GM19324 (cell line): Measurements from ENCODE around the gene DDX24.
"Not testable (repeated sequence)": the region's sequence is repeated elsewhere in the genome, so short reads cannot be mapped to it uniquely, and the experiment has no call there.

Experiments used
- ATAC-seq: cut with Tn5 transposase; IDR thresholded peaks from one replicate; pipeline ENCODE4 v1.9.1; 2021; ENCODE audit warnings: mild to moderate bottlenecking, moderate library complexity; ENCODE audit not compliant: unreplicated experiment, low FRiP score

The DDX24 gene

DNA sequence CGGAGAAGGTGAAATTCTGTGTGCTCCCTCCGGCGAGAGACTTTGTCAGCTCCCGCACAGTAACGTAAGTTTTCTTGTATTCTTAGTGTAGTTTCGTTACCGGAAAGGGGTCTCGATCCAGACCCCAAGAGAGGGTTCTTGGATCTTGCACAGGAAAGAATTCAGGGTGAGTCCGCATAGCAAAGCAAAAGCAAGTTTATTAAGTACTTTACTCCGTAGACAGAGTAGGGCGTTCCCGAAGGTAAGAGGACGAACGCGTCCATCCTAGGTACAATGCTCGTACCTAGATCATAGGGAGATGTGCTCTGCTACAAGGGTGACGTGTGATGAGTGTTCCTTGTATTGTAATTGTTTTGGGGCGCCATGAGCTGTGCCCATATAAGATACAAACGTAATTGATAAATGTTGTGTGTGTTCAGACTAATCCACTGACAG is 401 bp upstream of the DDX24 start:
- peak; percentile 24 for ATAC-seq

DNA sequence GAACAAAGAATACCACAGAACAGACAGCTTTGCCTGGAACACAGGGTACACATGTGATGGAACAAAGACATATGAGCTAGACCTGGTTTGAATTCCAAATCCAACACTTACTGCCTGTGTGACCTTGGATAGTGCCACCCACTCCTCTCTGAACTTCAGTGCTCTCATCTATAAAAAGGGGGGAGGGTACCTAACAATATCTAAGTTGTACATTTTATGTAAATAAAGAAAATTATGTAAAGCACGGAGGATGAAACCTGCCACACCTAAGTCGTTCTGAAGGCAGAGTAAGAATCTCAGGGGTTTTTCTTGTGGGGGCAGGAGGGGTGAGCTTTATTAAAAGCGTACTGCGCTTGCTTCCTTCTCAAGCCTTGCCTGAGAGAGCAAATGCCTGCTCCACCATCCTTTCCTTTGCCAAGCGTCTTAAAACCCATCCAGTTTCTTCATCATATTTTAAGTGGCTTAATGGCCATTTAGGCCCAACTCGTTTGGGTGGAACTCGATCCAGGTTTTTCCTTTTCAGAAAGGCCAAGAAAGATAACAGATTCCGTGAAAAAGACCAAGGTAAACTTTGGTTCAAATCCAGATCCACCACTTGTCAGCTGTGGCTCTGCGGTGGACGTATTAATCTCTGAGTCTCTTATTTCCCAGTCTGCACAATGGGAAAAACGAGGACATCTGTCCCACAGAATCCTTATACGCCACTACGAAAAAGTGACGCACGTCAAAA is 946 bp downstream of the DDX24 start:
- ATAC-seq, result no peak

DNA sequence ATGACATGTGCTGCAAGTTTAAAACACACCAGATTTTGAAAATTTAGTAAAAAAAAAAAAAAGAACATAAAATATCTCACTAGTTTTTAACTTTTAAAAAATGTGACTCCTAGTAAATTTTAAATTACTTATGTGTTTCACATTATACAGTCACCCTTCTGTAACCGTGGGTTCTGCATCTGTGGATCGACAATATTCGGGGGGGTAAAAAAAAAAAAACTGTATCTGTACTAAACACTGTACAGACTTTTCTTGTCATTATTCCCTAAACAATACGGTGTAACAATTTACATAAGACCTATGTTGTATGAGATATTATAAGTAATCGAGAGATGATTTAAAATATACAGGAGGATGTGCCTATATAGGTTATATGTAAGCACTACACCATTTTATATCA is 3.2 kb downstream of the DDX24 start:
- ATAC-seq, result no peak

DNA sequence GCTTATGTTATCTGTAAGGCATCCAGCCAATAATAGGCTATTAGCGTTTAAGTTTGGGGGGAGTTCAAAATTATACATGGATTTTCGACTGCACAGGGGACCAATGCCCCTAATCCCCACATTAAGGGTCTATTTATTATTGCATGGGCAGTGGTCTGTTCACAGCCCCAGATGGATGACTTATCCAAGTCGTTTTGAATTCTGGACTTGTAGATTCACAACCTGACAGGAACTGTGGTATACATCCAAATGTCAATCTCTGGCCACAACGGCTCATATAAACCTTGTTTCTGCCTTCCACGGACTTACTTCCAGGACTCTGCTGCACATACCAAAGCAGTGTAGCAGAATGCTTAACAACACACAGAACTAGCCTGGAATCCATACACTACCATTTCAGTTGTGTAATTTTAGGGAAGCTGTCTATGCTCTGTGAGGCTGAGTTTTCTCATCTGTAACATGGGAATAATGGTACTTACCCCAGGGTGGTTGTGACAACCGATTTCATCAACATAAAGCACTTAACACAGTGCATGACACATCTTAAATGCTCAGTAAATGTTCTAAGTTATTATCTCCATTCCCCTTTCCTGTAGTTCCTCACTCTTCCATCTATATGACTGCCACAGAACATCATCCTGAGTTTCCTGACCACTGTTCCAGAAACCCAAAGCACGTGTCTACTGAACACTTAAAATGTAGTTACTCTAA is 3.7 kb downstream of the DDX24 start:
- ATAC-seq, result no peak

DNA sequence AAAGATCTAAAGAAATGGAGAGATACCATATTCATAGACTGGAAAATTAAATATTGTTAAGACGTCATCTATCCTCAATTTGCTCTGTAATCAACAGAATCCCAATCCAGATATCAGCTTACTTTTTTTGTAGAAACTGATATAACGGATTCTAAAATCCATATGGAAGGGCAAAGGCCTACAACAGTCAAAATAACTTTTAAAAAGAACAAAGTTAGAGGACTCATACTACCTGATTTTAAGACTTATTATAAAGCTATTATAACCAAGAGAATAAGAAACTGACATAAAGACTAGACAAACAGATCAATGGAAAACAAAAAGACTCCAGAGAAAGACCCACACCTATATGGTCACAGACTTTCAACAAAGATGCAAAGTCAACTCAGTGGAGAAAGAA is 6.0 kb downstream of the DDX24 start:
- ATAC-seq, result no peak

DNA sequence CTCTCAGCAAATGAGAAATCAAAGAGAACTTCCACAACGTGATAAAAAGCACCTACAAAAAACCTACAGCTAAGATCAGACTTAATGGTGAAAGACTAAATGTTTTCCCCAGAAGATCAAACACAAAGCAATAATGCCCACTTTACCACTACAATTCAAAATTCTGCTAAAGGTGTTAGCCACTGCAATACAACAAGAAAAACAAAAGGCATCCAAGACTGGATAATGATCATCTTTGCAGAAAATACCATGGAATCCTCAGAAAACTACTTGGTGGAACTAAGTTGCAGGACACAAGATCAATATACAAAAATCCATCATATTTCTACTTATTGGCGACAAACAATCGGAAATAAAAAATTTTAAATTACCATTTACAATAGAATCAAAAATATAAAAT is 6.5 kb downstream of the DDX24 start:
- no peak for ATAC-seq

DNA sequence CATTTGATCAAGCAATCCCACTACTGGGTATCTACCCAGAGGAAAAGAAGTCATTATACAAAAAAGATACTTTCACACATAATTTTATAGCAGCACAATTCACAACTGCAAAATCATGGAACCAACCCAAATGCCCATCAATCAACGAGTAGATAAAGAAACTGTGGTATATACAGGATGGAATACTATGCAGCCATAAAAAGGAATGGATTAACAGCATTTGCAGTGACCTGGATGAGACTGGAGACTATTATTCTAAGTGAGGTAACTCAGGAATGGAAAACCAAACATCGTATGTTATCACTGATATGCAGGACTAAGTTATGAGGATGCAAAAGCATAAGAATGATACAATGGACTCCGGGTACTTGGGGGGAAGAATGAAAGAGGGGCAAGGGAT is 8.9 kb downstream of the DDX24 start:
- not testable (repeated sequence) for ATAC-seq

DNA sequence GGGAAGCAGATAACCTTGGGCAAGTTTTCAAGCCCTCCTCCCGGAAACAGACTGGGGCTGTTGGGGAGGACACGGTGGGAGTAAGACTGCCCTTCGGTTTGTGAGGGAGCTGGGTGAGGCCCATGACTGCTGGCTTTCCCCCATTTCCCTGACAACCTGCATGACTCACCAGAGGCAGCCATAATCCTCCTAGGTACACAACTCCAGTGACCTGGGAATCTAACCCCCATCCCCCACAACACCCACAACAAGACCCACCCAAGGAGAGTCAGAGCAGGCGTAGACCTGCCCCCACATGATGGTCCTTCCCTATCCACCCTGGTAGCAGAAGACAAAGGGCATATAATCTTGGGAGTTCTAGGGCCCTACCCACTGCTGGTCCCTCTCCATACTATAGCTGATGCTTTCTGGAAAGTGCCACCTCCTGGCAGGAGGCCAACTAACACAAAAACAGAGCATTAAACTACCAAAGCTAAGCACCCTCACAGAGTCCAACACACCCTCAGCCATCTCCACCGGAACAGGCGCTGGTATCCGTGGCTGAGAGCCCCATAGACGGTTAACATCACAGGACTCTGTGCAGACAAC is 14.8 kb downstream of the DDX24 start:
- no peak for ATAC-seq

DNA sequence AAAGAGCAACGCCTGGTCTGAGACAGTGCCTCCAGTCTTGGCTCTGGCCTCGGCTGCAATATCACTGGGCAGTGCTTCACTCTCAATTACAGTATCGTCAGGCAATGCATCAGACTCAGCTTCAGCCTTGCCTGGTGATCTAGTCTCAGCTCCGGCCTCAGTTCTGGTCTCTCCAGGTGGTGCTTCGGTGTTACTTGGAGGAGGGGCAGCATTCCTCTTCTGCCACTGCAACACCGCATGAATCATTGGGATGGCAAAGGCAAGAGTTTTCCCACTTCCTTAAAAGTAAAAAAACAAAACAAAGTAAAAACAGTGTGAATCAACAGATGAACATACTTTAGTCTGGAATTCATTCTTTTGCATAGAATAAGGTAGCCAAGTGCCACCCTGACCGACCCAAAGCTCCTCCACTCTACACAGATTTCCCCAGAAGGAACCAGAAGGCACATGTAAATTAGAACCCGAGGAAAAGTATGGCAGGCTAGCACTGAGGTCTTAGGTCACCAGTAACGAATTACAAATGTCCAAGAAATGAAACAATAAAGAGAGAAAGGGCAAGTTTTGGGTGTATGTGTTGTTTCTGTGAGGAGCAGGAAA is 18.6 kb downstream of the DDX24 start:
- ATAC-seq, result no peak

DNA sequence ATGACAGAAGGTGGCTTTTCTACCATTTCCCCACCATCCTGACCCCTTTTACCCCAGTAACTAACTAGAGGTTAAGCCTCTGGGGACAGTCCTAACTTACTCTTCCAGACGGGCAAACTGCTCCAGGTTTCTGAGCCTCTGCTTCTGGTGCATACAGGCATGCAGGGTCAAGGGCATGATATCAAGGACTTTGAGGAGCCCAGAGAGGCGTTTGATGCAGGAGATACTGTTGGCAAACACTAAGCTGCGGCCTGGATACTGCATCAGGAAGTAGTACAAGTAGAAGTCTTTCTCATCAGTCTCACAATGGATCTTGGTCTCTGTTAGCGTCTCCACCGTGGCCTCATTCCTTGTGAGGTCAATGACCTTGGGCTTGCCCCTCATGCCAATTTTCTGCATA is 21.0 kb downstream of the DDX24 start:
- ATAC-seq, result no peak

DNA sequence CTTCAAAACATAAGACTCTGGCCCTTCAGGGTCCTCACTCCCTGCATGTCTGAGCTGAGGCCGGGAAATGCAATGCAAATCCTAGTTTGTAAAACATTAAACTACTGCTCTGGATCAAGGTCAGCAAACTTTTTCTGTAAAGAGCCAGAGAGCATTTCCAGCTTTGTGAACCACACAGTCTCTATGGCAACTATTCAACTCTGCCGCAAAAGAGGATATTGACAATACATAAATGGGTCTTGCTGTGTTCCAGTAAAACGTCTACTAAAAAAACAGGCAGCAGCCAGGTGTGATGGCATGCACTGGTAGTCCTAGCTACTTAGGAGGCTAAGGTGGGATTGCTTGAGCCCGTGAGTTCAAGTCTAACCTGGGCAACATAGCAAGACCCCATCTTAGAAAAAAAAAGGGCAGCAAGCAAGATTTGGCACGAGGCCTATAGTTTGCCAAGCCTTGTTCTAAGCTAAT is 22.3 kb downstream of the DDX24 start:
- ATAC-seq, result no peak

DNA sequence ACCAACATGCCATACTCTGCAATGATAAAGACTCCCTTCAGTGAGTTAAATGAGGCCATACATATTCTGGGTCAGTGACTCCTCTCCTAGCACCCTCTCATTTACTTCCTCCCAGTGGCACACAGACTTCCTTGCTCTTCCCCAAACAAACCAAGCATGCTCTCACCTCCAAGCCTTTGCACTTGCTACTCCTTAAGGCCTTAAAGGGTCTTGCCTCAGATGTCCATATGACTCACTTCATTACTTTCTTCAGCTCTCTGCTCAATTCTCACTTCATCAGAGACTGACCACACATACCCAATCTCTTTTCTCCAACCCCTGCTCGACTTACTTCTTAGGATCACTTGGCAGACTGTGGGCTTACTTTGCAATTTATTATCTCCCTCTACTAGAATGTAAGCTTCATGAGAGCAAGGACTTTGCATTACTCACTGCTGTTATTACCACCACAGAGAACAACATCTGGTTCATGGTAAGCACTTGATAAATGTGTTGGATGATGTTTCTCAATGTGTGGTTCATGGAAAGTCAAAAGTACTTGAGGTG is 22.8 kb downstream of the DDX24 start:
- ATAC-seq, result no peak

DNA sequence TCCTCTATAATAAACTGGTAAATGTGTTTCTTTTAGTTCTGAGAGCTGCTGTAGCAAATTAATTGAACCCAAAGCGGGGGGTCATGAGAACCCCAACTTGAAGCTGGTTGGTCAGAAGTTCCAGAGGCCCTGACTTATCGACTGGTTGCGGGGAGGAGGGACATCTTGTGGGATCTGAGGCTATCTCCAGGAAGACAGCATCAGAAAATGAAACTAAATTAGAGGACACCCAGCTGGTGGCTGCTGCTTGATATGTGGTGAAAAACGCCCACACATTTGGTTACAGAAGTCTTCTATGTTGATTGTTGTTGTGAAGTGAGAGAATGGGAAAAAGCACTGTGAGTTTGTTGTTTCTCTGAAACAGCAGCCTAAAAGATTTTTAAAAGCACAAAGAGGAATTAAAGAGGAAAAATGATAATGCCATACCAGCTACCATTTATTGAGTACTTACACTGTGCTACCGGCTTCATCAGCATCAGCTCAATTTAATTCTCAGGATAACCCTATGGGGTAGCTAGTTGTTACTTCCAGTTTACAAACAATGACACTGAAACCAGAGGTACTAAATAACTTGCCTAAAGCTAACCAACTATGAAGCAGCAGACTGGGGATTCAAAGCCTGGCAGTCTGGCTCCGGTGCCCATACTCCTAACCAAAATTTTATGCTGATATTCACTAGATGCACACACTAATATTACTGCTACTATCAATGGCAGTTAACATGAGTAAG is 24.3 kb downstream of the DDX24 start:
- ATAC-seq, result peak; percentile 51

DNA sequence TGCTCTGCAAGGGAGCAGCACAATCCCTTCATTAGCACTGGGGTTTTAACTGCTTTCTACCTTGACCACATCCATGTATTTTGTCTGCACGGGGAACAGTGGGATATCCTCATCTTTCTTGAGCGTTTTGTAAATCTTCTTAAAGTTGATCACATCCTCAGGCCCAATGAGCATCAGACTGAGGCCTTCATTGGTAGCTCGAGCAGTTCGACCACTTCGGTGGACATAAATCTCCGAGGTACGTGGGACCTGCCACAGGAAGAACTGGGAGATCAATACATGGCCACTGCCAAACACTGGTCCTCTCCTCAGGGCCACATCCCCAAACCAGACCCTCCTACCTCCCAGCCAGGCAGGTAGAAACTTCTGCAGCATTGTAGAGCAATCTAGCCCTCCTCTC is 26.1 kb downstream of the DDX24 start:
- ATAC-seq, result no peak

DNA sequence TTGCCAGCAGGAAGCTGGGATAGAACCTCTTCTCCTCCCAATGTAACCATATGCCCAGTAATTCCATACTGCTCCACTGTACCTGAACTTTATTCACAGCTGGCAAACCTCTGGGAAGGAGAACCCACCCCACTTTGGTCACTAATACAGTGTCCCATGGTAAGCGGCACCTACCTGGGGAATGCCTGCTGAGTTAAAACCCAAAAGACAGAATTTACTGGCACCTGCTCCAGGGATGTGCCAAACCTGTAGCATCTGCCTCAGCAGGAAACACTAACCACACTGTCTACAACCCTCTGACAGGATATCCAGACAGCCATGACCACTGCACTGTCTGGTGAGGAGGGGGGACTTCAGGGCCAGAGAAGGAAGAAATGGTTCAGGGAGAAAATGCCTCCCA is 26.6 kb downstream of the DDX24 start:
- ATAC-seq, result no peak

DNA sequence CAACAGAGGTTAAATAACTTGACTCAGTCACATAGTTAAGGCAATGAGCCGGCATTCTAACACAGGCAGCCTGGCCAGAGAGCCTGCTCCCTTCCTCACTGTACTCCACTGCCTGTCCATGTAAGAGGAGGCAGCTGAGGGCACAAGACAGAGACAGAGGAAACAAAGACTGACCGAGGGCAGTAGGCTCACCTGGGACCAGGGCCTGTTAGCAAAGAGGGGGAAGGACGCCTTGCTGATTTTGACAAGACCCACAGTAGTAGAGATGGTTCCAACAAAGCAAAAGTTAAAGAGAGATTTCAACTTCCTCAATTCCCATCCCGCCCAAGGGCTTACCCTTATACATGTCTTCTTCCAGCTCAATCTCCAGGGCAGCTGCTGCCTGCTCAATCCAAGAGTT is 28.3 kb downstream of the DDX24 start:
- ATAC-seq, result no peak

DNA sequence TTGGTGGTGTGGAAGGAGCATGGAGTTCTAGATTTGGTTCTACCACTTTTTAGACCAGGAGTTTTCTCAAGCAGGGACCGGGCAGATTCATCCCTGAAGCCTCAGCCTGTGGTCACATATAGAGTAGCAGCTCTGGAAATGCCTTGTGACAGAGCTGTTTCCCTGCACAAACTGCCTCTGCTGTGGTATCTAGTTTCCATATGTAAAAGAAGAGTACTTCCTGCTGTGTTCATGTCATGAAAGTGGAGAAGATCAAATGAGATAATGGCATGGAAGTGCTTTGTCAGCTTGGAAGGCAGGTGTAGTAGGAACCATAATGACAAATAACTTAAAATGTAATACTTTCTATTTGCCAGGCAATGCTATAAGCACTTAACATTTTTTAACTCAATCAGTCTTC is 28.8 kb downstream of the DDX24 start:
- ATAC-seq, result no peak

DNA sequence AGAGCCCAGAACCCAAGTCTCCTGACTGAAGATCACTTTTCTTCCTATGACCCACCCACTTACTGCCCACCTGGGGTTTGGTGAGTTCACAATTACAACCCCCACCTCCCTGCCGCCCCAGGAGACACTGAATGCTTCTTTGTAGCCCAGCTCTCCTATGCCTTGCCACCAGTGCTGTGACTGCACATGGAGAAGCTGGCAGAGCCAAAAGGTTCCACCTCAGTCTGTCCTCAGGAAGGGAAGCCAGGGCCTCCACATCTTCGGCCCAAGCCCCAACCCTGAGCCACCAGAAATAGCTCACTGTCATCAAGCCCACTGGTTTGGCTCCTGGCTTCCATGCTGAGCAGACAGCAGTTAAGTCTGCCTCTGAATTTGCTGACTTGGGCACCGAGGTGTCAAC is 29.2 kb downstream of the DDX24 start:
- no peak for ATAC-seq

DNA sequence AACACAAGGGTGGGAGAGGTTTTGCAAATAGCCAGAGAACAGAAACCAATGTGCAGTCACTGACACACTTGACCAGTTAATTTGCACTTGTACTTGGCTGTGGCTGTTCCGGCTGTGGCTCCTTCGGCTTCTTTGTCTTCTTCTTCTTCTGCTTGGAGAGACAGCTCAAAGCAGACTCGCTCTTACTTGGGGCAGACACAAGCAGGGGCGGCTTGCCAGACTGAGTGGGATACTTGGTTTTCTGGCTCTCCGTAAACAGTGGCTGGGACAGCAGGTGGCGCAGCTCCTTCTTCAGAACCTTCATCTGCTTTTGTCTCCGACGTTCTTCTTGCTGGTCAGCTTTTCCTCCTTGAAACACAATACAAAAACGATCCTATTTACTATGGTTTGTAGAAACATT is 29.9 kb downstream of the DDX24 start:
- no peak for ATAC-seq

DNA sequence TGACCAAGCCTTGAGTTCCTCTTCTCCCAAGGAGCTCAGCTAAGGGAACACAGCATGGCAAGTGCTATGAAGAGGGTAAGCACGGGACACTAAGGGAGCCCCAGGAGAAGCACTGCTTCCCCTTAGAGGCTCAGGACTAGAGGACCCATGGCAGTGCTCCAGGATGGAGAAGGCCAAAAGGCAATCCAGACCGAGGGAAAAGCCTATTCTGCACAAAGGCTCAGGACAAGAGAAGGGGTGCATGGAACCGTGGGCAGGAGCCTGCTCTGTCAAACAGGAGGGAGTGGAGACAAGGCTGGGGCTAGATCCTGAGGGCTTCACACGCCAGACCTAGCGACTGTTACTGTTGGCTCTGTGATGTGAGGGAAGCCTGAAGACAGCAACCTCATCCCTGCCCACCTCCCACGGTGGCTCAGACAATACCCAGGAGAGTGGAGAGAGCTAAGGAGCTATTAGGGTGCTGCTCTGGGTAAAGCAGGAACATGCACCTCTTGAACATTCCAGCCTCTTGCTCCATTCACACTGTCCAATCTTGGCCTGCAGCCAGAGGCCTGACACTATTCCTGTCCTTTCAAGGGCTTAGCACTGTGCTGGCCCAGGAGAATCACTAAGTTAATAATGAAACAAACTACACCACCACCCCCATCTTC is 30.6 kb downstream of the DDX24 start:
- ATAC-seq, result no peak
